Mucosa of rectum (tissue), 2 donors: ENCODE data around the gene C1QL2.

Experiments used
- H3K27ac ChIP-seq, 2 donors: one replicate each; pipeline ENCODE4 v1.7.0; 2013; ENCODE audit warnings: inconsistent platforms in 2 of 2, low read depth in 2 of 2, low read length in 2 of 2
- H3K27me3 ChIP-seq, 2 donors: one replicate each; pipeline ENCODE4 v1.7.0; 2013; ENCODE audit warnings: low read length in 2 of 2; ENCODE audit not compliant: control insufficient read depth in 2 of 2, insufficient read depth in 2 of 2
- H3K36me3 ChIP-seq, 2 donors: one replicate each; pipeline ENCODE4 v1.7.0; 2013; ENCODE audit warnings: low read length in 2 of 2; ENCODE audit not compliant: control insufficient read depth in 2 of 2, insufficient read depth in 2 of 2
- H3K4me1 ChIP-seq, 2 donors: one replicate each; pipeline ENCODE4 v1.7.0; 2013; ENCODE audit warnings: low read length in 2 of 2, mild to moderate bottlenecking in 1 of 2; ENCODE audit not compliant: control insufficient read depth in 2 of 2, insufficient read depth in 2 of 2
- H3K4me3 ChIP-seq, 2 donors: one replicate each; pipeline ENCODE4 v1.7.0; 2013; ENCODE audit warnings: low read length in 2 of 2
- H3K9ac ChIP-seq, 2 donors: one replicate each; pipeline ENCODE4 v1.7.0; 2013; ENCODE audit warnings: low read length in 2 of 2, low read depth in 1 of 2, mild to moderate bottlenecking in 1 of 2
- H3K9me3 ChIP-seq, 2 donors: one replicate each; pipeline ENCODE4 v1.7.0; 2013; ENCODE audit warnings: low read length in 2 of 2; ENCODE audit not compliant: control insufficient read depth in 2 of 2
- donor health status: healthy.
- donor health status: Normal muscosa, but diverticular disease.

C1QL2 gene

GRCh38 chr2:119158563-119159347 is at the start of gene C1QL2:
Gene C1QL2, minus strand, starts transcription at chr2:119158751. Its CDS starts 482 bp downstream, at chr2:119158269.
- Histone ChIP-seq H3K9ac (no peak within 1 kb of the TSS), H3K36me3 (no peaks in the 10 kb centered on the region), H3K9me3 (no peaks in the 10 kb centered on the region), H3K4me1 (no peaks in the 10 kb centered on the region), H3K27ac (no peak within 1 kb of the TSS), H3K4me3 (no peak within 1 kb of the TSS), H3K27me3 (peaks cover 28 to 36% of the 10 kb centered on the region in 2 donors)

GRCh38 chr2:119207447-119207846 is 48.9 kb upstream of the C1QL2 start:
- Histone ChIP-seq H3K4me3 (no peak overlapping the region), H3K36me3 (no peaks in the 10 kb centered on the region), H3K27me3 (no peaks in the 10 kb centered on the region), H3K9me3 (no peaks in the 10 kb centered on the region), H3K27ac (no peak overlapping the region), H3K4me1 (no peaks in the 10 kb centered on the region), H3K9ac (no peak overlapping the region)

- Histone ChIP-seq H3K27ac (no peak overlapping the region), H3K9ac (no peak overlapping the region), H3K9me3 (no peaks in the 10 kb centered on the region), H3K4me3 (no peak overlapping the region), H3K36me3 (no peaks in the 10 kb centered on the region), H3K27me3 (no peaks in the 10 kb centered on the region), H3K4me1 (no peaks in the 10 kb centered on the region)
These were observed 47.6 kb upstream of the C1QL2 start for GRCh38 chr2:119206201-119206600.

- no peak overlapping the region for H3K27ac ChIP-seq
- H3K9ac ChIP-seq, result no peak overlapping the region
- H3K36me3 ChIP-seq, result no peaks in the 10 kb centered on the region
- no peak overlapping the region for H3K4me3 ChIP-seq
- no peaks in the 10 kb centered on the region for H3K4me1 ChIP-seq
- peaks cover 0 to 3% of the 10 kb centered on the region in 2 donors for H3K27me3 ChIP-seq
- H3K9me3 ChIP-seq, result no peaks in the 10 kb centered on the region
These were observed 46.6 kb upstream of the C1QL2 start for GRCh38 chr2:119205001-119205706.

- H3K27ac ChIP-seq, result no peak overlapping the region
- H3K9me3 ChIP-seq, result no peaks in the 10 kb centered on the region
- H3K27me3 ChIP-seq, result peaks cover 0 to 3% of the 10 kb centered on the region in 2 donors
- H3K4me1 ChIP-seq, result no peaks in the 10 kb centered on the region
- no peak overlapping the region for H3K9ac ChIP-seq
- H3K4me3 ChIP-seq, result no peak overlapping the region
- no peaks in the 10 kb centered on the region for H3K36me3 ChIP-seq
These were observed 46.0 kb upstream of the C1QL2 start for GRCh38 chr2:119204525-119204924.

GRCh38 chr2:119202610-119203310 is 44.2 kb upstream of the C1QL2 start:
- Histone ChIP-seq H3K27me3 (peaks cover 3% of the 10 kb centered on the region in 2 donors), H3K4me1 (no peaks in the 10 kb centered on the region), H3K4me3 (no peak overlapping the region), H3K36me3 (no peaks in the 10 kb centered on the region), H3K27ac (no peak overlapping the region), H3K9me3 (no peaks in the 10 kb centered on the region), H3K9ac (no peak overlapping the region)

GRCh38 chr2:119201815-119202214 is 43.3 kb upstream of the C1QL2 start:
- Histone ChIP-seq H3K9me3 (no peaks in the 10 kb centered on the region), H3K36me3 (no peaks in the 10 kb centered on the region), H3K27me3 (peaks cover 3 to 4% of the 10 kb centered on the region in 2 donors), H3K27ac (no peak overlapping the region), H3K4me1 (no peaks in the 10 kb centered on the region), H3K9ac (no peak overlapping the region), H3K4me3 (no peak overlapping the region)

- Histone ChIP-seq H3K4me3 (no peak overlapping the region), H3K9me3 (no peaks in the 10 kb centered on the region), H3K4me1 (no peaks in the 10 kb centered on the region), H3K9ac (no peak overlapping the region), H3K36me3 (no peaks in the 10 kb centered on the region), H3K27me3 (peaks cover 4 to 6% of the 10 kb centered on the region in 2 donors), H3K27ac (no peak overlapping the region)
These were observed 39.8 kb upstream of the C1QL2 start for GRCh38 chr2:119198240-119198840.

GRCh38 chr2:119197529-119198239 is 39.1 kb upstream of the C1QL2 start:
- Histone ChIP-seq H3K9me3 (no peaks in the 10 kb centered on the region), H3K27ac (no peak overlapping the region), H3K27me3 (peaks cover 4 to 6% of the 10 kb centered on the region in 2 donors), H3K36me3 (no peaks in the 10 kb centered on the region), H3K4me1 (no peaks in the 10 kb centered on the region), H3K9ac (no peak overlapping the region), H3K4me3 (no peak overlapping the region)
